ENCODE results near the gene C12orf76. TPM values are rescaled to one million over a fixed set of nuclear protein-coding genes. Genes with fewer than 3 reads are reported as not detected.

C12orf76 gene
- total RNA-seq, result 7.7 and 26.2 TPM in 2 replicates

GRCh38 chr12:110048242-110049027, at the start of gene C12orf76:
Gene C12orf76, minus strand, starts transcription at chr12:110048522. Its CDS starts 27 bp downstream, at chr12:110048495.

GRCh38 chr12:109998904-109999648, 49.2 kb downstream of the C12orf76 start, which contains the start of gene ANKRD13A:
Gene ANKRD13A, plus strand, starts transcription at chr12:109999430. Its CDS starts 259 bp downstream, at chr12:109999689.

DNA sequence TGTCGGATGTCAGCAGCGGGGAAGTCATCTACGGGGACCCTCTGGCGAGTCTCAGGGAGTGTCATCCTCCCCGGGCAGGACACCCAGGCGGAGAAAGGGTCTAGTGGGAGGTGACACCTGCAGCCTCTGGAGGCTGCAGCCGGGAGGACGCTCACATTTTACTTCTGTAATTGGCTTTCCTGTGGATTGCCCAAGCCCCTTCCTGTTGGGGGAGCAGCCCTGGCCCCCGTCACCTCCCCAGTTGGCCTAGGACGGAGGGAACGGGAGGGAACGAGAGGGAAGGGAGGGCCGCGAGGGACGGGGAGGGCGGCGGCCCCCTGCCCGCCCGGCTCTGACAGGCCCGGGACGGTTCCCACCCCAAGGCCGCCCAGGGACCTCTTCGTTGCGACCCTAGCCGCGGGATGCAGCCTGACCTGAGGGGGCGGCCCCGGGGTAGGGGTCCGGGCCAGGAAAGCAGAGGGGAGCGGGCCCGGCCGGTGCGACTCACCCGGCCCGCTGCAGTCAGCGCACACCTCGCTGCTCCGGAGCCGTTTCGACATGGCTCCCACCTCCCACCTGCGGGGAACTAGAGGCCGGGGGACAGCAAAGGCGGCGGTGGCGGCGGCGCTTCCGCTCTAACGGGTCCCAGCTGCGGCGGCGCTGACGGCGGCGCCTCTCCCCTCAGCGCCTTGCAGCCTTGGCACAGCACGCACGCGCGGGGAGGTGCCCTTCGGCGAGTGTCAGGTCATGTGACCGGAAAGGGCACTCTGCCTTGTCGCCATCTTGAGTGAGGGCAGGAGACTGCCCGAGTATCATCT, 52.4 kb downstream of the C12orf76 start, which contains the start of gene GIT2:
TSS of gene GIT2 (minus strand) at position 683 of the 797 bp plus-strand sequence. CDS start at position 539, 144 bp downstream.

Other genes starting within 250 kb of the C12orf76 start
- 1.2 and 1.7 TPM in 2 replicates for gene TRPV4, start 215.1 kb downstream of the C12orf76 start, total RNA-seq
- gene GLTP, start 168.0 kb downstream of the C12orf76 start, total RNA-seq, result 78.9 and 80.7 TPM in 2 replicates
- 8.2 and 11.3 TPM in 2 replicates for gene TCHP, start 148.2 kb downstream of the C12orf76 start, total RNA-seq
- gene GIT2, start 52.2 kb downstream of the C12orf76 start, total RNA-seq, result 35.5 and 47.9 TPM in 2 replicates
- 103 and 142 TPM in 2 replicates for gene ANKRD13A, start 49.1 kb downstream of the C12orf76 start, total RNA-seq
- gene IFT81, start 75.8 kb upstream of the C12orf76 start, total RNA-seq, result 12.8 and 33.8 TPM in 2 replicates
- 122 and 134 TPM in 2 replicates for gene ATP2A2, start 232.7 kb upstream of the C12orf76 start, total RNA-seq

Measured in regular cardiac myocyte (primary cell).